GM19238 (cell line): ENCODE measurements around the gene RASA4B.
"Not testable (repeated sequence)": the region's sequence is repeated elsewhere in the genome, so short reads cannot be mapped to it uniquely, and the experiment has no call there.

Experiments used
- DNase-seq: peaks from one replicate; pipeline ENCODE4 v3.0.0; 2011; ENCODE audit warnings: low spot score; ENCODE audit not compliant: insufficient read length

RASA4B gene

DNA sequence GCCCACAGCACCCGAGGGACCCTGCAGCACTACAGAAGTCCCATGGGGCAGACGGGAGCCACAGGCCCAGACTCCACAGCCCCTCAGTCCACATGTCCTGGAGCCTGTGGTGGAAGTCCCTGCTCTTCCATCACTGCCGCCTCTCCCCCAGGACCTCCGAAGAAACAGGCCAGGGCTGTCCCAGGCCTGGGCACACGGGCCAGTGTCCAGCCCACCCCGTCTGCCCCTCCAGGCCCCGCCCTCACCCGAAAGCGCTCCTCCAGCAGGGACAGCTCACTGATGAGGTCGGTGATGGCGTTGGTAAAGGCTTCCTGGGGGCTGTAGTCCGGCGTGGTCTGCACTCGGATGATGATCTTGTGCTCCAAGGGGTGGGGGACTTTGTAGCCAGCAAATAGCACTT, 43.5 kb downstream of the RASA4B start:
- DNase-seq, result not testable (repeated sequence)

- DNase-seq, result no peak
Measured at GRCh38 chr7:102473271-102473991, 44.1 kb downstream of the RASA4B start.

GRCh38 chr7:102472126-102473041, 45.2 kb downstream of the RASA4B start:
- no peak for DNase-seq

DNA sequence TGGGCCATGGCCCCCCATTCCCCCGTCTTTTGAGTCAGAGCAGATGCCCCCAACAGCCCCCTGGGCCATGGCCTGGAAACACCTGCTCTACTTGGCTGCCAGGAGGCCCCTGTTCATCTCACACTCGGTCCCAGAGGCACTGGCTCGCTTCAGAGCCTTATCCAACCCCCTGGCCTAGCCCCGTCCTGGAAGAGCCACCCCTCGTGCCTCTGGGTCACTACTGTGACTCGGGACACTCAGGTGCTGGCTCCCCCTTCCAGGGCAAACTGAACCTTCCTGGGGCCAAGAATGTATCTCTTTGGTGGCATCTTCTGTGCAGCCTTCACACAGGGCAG, 45.8 kb downstream of the RASA4B start:
- no peak for DNase-seq

GRCh38 chr7:102469972-102470825, 47.4 kb downstream of the RASA4B start:
- DNase-seq, result no peak

DNA sequence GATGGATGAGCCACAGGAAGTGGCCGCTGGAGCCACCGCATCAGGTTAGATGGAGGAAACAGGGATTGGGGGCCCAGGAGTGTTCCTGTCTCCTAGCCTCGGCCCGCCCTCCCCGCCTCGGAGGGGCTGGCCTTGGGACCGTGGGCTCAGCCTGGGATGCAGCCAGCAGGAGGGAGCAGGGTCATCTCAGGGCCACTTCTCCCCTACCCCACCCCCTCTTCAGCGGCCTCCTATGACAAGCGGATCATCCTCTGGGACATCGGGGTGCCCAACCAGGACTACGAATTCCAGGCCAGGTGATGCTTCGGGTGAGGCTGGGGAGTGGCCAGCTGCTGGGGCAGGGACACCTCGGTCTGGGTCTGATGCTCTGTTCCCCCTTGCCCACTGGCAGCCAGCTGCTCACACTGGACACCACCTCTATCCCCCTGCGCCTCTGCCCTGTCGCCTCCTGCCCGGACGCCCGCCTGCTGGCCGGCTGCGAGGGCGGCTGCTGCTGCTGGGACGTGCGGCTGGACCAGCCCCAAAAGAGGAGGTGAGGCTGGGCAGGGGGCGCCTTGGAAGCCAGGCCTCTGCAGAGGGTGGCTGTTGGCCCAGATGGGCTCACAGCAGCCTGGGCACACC, 48.1 kb downstream of the RASA4B start:
- no peak for DNase-seq

DNA sequence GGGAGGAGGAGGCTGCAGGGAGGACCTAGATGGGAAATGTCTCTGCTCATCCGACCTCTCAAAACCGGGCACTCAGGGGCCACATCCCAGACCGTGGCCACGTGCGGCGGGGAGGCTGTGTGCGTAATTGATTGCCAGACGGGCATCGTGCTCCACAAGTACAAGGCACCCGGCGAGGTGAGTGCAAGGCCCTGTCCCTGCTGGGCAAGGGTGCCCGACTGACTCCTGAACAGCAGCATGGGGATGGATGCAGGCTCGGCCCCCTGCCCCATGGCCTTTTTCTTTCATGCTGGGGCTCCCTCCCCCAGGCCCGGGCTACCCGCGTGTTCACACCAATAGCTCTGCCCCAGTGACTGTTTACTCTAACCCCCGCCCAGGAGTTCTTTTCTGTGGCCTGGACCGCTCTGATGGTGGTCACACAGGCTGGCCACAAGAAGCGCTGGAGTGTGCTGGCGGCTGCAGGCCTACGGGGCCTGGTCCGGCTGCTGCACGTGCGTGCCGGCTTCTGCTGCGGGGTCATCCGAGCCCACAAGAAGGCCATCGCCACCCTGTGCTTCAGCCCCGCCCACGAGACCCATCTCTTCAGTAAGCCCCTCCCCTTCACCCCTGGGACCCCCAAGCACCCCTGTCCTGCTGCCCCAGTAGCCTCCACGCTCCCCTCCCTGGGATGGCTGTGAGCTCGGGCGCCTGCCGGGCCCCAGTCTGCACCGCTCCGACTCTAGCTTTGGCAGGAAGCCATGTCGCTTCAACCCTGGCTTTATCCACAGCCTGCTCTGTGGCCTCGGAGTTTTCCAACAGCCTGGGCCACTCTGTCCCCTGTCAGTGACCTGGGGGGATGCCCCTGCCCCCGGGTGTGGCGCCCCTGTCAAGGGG, 48.9 kb downstream of the RASA4B start:
- no peak for DNase-seq

DNA sequence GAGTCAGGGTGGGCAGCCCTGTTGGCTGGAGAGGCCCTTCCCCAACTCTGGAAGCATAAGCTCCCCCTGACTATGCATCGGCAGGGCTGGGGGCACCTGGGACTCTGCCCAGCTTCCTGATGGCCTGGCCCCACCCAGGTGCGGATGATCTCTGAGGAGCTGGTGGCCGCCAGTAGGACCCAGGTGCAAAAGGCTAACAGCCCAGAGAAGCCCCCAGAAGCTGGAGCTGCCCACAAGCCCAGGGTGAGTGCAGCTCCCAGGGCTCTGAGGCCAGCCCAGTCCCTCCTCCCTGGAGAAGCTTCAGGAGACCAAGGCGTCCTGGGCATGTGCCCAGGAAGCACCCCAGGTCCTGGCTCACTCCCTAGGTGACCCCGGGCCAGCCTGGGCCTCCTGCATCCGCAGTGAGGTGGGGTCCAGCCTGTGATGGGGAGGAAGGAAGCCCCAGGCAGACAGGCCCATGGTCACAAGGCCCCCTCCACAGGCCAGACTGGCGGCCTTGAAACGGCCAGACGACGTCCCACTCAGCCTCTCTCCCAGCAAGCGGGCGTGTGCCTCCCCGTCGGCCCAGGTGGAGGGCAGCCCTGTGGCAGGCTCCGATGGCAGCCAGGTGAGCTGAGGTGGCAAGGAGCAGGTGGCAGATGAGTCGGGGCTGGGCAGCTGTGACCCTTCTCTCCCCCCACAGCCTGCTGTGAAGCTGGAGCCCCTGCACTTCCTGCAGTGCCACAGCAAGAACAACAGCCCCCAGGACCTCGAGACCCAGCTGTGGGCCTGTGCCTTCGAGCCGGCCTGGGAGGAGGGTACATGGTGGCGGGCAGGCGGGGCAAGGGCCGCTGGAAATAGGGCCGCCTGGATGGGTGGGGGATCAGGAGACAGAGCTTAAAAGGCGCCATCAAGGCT, 49.7 kb downstream of the RASA4B start:
- no peak for DNase-seq

GRCh38 chr7:102466097-102466496, 51.5 kb downstream of the RASA4B start:
- DNase-seq, result no peak

- DNase-seq, result peak; percentile 97
Measured at GRCh38 chr7:102464577-102465280, 52.8 kb downstream of the RASA4B start, which contains the start of the genes ALKBH4 and LRWD1. TSS of gene ALKBH4 (minus strand) at chr7:102464863. CDS start at chr7:102464836, 27 bp downstream. TSS of gene LRWD1 (plus strand) at chr7:102464984. CDS start at chr7:102465081, 97 bp downstream.

GRCh38 chr7:102463841-102464576, 53.6 kb downstream of the RASA4B start:
- no peak for DNase-seq

GRCh38 chr7:102460467-102460866, 57.1 kb downstream of the RASA4B start:
- DNase-seq, result no peak

DNA sequence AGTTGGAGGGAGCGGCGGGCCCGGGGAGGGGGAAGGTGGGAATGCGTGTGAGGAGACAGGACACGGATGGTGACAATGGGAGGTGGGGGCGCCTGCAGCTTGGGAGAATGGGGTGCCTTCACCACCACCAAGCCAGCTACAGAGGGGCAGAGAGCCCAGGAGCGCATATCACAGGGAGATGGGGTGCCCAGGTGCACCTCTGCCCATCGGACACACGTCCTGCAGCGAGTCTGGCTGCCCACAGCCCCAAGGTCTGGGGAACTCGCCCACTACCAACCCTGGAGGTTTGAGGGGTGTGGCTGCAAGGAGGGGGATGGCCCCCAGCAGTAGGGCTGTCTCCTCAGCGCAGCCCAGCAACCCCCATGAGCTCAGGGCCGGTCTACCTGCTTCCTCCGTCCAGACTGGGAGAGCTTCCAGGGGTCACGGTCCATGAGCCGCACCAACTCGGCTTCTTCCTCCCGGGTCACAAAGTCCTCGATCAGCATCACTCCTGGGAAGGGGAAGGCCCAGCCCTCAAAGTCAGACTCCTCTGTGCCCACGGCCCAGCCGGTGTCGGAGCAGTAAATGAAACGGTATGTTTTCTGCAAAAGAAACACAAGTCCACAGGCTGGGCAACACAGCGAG, 58.2 kb downstream of the RASA4B start:
- no peak for DNase-seq

- DNase-seq, result no peak
Measured at GRCh38 chr7:102457352-102457924, 60.1 kb downstream of the RASA4B start.

GRCh38 chr7:102456327-102456726, 61.2 kb downstream of the RASA4B start:
- no peak for DNase-seq

- no peak for DNase-seq
Measured at GRCh38 chr7:102455596-102455995, 62.0 kb downstream of the RASA4B start.

DNA sequence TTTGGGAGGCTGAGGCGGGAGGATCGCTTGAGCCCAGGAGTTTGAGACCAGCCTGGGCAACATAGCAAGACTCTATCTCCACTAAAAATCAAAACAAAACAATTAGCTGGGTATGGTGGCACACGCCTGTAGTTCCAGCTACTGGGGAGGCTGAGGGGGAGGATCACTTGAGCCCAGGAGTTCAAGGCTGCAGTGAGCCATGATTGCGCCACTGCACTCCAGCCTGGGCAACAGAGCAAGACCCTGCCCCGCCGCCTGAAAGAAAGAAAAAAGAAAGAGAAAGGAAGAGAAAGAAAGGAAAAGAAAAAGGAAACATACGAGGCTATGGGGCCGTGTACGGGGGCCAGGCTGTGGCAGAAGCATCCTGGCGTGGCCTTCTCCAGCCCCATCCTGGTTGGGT, 62.6 kb downstream of the RASA4B start:
- DNase-seq, result not testable (repeated sequence)
